HG03521 (cell line): ENCODE data around the gene ATP2B2.

ENCODE experiments used
- ATAC-seq: cut with Tn5 transposase; IDR thresholded peaks from one replicate; pipeline ENCODE4 v1.9.1; 2021; ENCODE audit warnings: mild to moderate bottlenecking, moderate library complexity; ENCODE audit not compliant: unreplicated experiment

The ATP2B2 gene

GRCh38 chr3:10335190-10335738, 170.1 kb downstream of the ATP2B2 start:
- ATAC-seq: no peak

GRCh38 chr3:10334459-10334858, 170.9 kb downstream of the ATP2B2 start:
- no peak for ATAC-seq

DNA sequence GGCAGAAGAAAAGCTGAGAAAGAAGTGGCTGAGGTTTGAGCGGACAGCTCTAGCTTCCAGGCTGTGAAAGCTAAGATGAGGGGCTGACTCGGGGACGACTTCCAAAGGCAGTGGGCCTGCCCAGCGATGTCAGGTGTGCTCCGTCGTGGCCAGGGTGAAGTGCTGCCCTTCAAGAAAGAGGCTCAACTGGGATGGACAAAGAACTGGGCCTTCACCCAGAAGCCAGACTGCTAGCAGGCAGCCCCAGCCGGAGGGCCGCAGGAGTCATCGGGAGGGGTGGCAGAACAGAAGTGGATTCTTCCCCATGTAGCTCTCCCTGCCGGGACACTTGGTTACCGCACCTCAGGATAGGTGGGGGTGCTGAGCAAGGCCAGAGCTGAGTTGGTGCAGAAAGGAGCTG, 171.3 kb downstream of the ATP2B2 start:
- ATAC-seq: no peak

- ATAC-seq: no peak
These were observed 172.1 kb downstream of the ATP2B2 start for GRCh38 chr3:10333349-10333650.

DNA sequence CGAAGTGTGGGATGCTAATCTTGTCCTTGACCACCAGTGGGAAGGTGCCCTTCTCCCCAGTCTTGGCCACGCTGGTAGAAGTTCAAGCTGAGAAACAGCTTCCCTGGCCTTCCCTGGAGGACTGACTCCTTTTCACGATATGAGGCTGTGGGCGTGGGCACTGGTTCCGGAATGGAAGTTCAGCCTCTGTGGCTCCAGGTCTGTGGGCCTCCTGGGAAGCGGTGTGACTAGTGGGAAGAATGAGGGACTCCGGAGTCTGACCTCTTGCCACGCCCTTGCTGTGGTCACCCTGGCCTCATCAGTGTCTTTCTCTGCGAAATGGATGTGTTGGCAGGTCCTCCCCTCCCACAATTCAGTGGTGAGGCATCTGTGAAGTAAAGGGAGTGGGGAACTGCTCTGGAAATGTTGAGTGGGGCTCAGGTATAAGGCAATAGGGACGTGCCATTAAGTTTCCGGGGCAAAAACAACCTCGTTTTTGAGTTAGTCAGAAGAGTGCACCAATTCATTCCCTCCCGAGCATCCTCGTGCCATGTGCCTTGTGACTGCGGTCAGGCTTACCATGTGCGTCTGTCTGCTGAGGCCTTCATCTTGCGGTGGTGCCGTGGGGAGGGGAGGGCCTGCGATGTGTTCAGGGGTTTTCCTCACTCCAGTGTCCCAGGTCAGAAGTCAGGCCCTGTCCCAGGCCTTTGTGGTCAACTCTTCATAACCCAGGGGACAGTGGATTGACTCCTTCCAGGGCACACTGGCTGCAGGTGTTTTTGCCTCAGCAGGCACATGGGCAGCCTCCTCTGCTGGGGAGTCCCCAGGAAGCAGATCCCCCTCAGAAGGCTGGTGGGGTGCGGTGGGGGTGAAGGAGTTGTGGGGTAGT, 172.7 kb downstream of the ATP2B2 start:
- no peak for ATAC-seq

DNA sequence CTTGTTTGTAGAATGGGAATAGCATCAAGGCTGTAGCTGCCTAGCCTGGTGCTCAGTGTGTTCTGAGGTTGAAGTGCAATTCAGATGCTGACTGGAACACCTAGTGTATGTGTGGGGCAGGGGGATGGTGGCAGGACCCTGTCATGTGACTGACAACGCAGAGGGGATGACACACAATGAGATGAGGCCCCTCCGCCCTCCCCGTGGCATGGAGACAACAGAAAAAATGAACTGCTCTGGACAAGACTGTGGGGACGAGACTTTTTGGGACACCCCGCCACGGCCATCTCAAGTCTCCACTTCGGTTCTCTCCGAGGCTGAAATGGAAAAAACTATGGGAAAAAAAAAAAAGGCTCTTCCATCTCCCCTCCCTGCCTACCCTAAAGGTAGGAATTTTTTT, 174.1 kb downstream of the ATP2B2 start:
- no peak for ATAC-seq

DNA sequence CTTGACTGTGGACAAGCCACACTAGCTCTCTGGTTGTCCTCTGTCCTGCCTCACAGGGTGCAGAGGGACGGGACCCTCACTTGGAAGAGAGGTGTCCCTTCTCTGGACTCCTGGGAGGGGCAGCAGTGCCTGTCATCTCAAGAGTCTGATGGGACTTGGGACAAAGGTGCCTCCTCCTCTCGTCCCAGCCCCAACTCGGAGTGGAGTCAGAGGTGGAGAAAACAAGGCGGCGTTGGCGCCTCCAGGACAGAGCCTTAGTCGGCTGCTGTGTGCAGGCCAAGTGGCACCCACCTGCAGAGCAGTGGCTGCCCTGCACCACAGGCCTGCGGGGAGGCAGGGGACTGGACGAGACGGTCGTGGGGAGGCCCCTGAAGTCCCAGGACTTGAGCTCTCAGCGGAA, 175.1 kb downstream of the ATP2B2 start:
- no peak for ATAC-seq

DNA sequence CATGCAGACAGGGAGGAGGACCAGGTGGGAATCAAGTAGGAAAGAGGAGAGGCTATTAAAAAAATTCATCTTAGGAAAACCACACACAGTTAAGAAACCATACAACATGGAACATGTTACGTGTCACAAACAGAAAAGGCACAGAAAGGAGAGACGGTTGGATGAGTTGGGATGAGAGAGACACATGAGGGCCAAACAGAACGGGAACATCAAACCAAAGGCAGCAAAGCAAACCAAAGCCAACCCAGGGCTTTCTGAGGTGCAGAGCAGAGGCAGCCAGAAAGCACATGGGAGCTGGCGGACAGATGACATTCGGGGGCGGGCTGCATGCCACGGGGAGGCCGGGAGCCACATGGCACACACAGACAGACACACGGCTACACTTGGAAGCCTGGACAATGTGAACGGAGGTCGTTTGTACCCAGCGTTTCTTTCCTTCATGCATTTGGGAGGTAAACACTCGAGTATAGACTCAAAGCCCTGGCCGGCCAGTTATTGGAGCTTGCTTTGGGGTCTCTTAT, 175.8 kb downstream of the ATP2B2 start:
- ATAC-seq: no peak

- ATAC-seq: no peak
These were observed 176.8 kb downstream of the ATP2B2 start for GRCh38 chr3:10328460-10329071.

DNA sequence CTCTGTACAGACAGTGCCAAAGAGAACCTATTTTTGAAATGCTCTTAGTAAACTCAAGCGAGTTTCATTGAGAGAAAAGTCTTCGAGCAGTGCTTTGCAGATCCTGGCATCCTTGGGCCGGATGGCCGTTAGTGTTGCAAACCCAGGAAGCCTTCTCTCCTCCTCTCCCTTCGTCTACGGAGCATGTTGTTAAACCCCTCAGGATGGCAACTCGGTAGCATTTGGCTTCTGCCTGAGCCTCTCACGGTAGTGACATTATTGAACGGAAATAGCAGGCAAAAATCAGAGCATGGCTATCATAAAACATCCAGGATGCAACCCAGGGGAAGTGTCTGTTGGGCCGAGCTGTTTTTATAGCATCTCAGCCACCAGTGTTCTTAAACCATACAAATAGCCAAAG, 177.8 kb downstream of the ATP2B2 start:
- ATAC-seq: no peak

GRCh38 chr3:10322352-10322710, 183.1 kb downstream of the ATP2B2 start:
- no peak for ATAC-seq

- ATAC-seq: no peak
These were observed 183.6 kb downstream of the ATP2B2 start for GRCh38 chr3:10321630-10322351.

DNA sequence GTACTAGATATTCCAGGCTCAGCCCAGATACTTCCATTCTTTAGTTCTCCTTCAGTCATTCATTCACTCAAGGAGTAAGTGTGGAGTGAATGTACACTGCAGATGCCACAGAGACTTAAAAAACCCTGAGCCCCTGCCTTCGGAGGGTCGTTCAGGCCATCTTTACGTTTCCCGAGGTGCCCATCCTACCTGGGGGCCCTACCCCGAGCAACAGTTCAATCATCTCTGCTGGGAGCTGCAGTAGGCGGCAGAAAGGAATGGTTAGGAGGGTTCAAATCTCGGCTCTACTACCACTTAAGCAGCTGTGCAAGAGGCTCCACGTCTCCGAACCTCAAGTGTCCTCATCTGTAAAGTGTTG, 185.1 kb downstream of the ATP2B2 start:
- no peak for ATAC-seq

- ATAC-seq: no peak
These were observed 185.6 kb downstream of the ATP2B2 start for GRCh38 chr3:10319804-10320203.

- ATAC-seq: no peak
These were observed 186.1 kb downstream of the ATP2B2 start for GRCh38 chr3:10319251-10319650.

DNA sequence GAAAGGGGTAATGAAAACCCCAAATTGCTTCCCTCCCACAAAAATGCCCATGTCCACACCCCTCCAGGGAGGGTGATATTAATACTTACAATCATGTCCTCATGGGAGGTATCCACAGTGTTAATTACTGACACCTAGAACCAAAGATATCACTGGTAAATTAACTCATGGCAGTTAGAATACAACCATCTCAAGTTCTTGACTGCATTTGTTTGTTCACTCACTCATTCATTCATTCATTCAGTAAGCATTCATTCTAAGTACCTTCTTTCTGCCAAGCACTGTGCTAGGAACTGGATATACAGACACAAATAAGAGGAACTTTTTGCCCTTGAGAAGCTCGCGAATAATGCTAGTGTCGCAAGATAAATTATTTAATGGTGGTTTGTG, 187.4 kb downstream of the ATP2B2 start:
- no peak for ATAC-seq

DNA sequence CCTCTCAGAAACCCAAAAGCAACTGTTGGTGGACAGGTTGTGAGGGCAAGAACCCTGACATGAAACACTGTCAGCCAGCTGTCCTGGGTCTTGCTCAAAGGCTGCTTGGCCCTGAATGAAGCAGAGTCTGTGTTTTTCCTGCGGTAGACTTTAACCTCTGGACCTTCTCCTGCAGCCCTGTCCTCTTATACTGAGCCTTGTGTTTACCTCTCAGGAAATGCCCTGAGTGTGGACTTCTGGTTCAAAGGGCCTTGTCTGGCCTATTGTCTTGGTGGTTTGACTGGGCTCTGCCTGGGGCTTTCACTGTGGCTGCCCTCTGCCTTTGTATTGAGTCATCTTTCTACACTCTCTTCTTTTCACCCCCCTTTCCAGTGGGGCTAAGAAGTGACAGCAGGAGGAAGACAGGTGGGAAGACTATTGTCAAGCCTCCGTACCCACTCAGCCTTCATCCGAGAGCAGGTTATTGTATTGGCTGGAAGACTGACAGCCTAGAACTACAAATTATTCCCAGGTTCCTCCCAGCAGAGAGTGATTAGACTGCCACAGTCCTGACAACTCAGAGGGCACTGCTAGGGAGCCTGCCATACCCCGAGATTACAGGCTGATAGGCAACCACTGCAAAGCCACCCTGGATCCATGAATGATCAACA, 187.9 kb downstream of the ATP2B2 start:
- ATAC-seq: no peak

- no peak for ATAC-seq
These were observed 189.5 kb downstream of the ATP2B2 start for GRCh38 chr3:10315771-10316344.

DNA sequence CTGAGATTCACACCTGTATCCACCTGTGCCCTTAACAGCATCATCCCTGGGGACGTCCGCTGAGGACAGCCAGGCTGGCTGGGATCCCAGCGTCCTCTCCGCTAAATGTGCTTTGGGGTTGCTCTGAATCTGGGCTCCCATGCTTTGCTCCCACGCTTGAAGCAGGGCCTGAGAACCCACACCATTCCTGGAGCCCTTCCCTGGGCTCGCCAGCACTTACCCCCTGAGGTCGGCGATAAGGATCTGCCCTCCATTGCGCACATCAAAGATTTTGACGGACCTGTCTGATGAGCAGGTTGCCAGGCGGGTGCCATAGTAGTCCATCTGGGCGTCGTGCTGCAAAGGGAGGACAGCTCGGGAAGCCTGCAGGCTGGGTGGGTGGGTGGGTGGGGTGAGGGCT, 190.3 kb downstream of the ATP2B2 start:
- ATAC-seq: no peak

DNA sequence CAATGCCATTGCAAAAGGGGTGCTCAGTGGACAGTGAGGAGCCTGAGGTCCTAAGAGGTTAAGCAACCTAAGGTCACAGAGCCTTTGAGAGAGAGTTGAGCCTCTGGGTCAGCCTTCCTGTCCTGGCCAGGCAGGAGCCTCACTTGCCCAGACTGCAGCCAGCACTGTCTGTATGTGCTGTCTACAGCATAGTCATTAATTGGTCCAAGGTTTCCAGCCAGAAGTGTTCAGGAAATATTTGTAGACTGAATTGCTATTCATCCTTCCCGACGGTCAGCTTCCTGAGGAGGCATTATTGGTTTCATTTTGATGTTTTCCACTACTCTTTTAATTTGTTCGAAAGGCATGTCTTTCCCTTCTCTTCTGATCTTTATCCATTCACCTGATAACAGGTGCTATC, 192.5 kb downstream of the ATP2B2 start:
- ATAC-seq: no peak

DNA sequence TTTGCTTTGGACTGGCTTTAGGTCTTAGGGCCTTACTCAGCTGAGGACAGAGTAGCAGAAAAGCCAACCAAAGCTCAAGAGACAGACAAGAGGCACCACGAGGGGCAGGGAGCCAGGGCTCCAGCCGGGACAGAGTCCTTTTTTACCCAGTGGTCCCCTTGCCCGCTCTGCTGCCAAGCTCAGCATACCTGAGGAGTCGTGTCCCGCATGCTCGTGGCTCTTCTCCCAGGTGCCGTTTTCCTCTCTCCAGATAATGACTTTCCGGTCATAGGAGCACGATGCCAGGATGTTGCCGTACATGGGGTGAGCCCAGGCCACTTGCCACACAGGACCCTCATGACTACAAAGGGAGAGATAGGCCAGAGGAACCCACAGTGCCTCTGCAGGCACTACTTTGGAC, 193.0 kb downstream of the ATP2B2 start:
- no peak for ATAC-seq
